Naive thymus-derived CD4-positive, alpha-beta T cell (primary cell): ENCODE data around the gene EYA3. TPM values are rescaled to one million over a fixed set of nuclear protein-coding genes. Genes with fewer than 3 reads are reported as not detected.
A peak's percentile ranks its signal among the peaks of the same experiment; 100 is the strongest.

ENCODE experiments used
- ATAC-seq: fragments of 150-1000 bp; cut with Tn5 transposase; 2 replicates; pipeline ENCODE4 v1.10.0; 2021; ENCODE audit warnings: mild to moderate bottlenecking, moderate library complexity
- CTCF ChIA-PET: fragments of 350-600 bp; sonication (Branson Sonifier 250); formaldehyde crosslinking; loops from one replicate; lab custom pipeline; 2021; ENCODE audit warnings: antibody characterized with exemption; lab: Charles Lee
- POLR2A ChIA-PET: fragments of 350-600 bp; sonication (Branson Sonifier 250); formaldehyde crosslinking; loops from one replicate; lab custom pipeline; 2021; ENCODE audit warnings: antibody characterized with exemption, inconsistent platforms; lab: Charles Lee
- DNase-seq, 9 donors: peaks; one replicate each; pipeline versions ENCODE4 v3.0.0 to v3.0.0-alpha.2; 2020 to 2022; ENCODE audit warnings: mixed read lengths in 1 of 9
- H3K27ac ChIP-seq: one replicate; pipeline ENCODE4 v1.7.0; 2013; ENCODE audit warnings: mild to moderate bottlenecking, low read depth, low read length, moderate library complexity
- H3K27me3 ChIP-seq, 2 donors: one replicate each; pipeline ENCODE4 v1.7.0; 2013; ENCODE audit warnings: low read length in 2 of 2, mild to moderate bottlenecking in 2 of 2, moderate library complexity in 2 of 2; ENCODE audit not compliant: control insufficient read depth in 2 of 2, insufficient read depth in 2 of 2
- H3K36me3 ChIP-seq, 3 experiments: 1 replicate in 2 of 3; 2 replicates in 1 of 3; pipeline ENCODE4 v1.7.0; 2013; ENCODE audit warnings: low read length in 3 of 3, mild to moderate bottlenecking in 3 of 3, moderate library complexity in 1 of 3; ENCODE audit not compliant: insufficient read depth in 3 of 3, control insufficient read depth in 2 of 3
- H3K4me1 ChIP-seq, 2 donors: one replicate each; pipeline ENCODE4 v1.7.0; 2013; ENCODE audit warnings: low read length in 2 of 2, mild to moderate bottlenecking in 2 of 2, moderate library complexity in 1 of 2; ENCODE audit not compliant: control insufficient read depth in 2 of 2, insufficient read depth in 2 of 2
- H3K4me3 ChIP-seq: 2 replicates; pipeline ENCODE4 v1.7.0; 2013; ENCODE audit warnings: mild to moderate bottlenecking, low read length
- H3K9me3 ChIP-seq, 3 experiments: 1 replicate in 2 of 3; 2 replicates in 1 of 3; pipeline ENCODE4 v1.7.0; 2013; ENCODE audit warnings: low read length in 3 of 3; ENCODE audit not compliant: control insufficient read depth in 2 of 3
- H3K27ac Mint-ChIP-seq, 9 donors: one replicate each; pipeline ENCODE4 v1.8.0; 2020 to 2022; ENCODE audit warnings: mixed read lengths in 9 of 9, mild to moderate bottlenecking in 8 of 9, moderate library complexity in 5 of 9, inconsistent platforms in 2 of 9
- H3K27me3 Mint-ChIP-seq, 5 donors: one replicate each; pipeline ENCODE4 v1.8.0; 2021 to 2022; ENCODE audit warnings: mixed read lengths in 5 of 5, mild to moderate bottlenecking in 1 of 5
- H3K36me3 Mint-ChIP-seq, 5 donors: one replicate each; pipeline ENCODE4 v1.8.0; 2020 to 2022; ENCODE audit warnings: mixed read lengths in 5 of 5, mild to moderate bottlenecking in 3 of 5, inconsistent platforms in 1 of 5
- H3K4me1 Mint-ChIP-seq, 7 donors: one replicate each; pipeline ENCODE4 v1.8.0; 2020 to 2022; ENCODE audit warnings: mixed read lengths in 7 of 7, mild to moderate bottlenecking in 3 of 7, inconsistent platforms in 1 of 7
- H3K4me3 Mint-ChIP-seq, 10 donors: one replicate each; pipeline ENCODE4 v1.8.0; 2020 to 2022; ENCODE audit warnings: mild to moderate bottlenecking in 10 of 10, mixed read lengths in 10 of 10, moderate library complexity in 6 of 10, inconsistent platforms in 2 of 10
- H3K9me3 Mint-ChIP-seq, 11 donors: one replicate each; pipeline ENCODE4 v1.8.0; 2020 to 2022; ENCODE audit warnings: mixed read lengths in 11 of 11, mild to moderate bottlenecking in 4 of 11, inconsistent platforms in 1 of 11, moderate library complexity in 1 of 11
- intact Hi-C, 2 donors: fragments of 100-400 bp; cut with micrococcal nuclease; formaldehyde crosslinking; loops; one replicate each; pipeline ENCODE4 v1.15.1; 2023
- polyA plus RNA-seq, 2 donors: library from polyadenylated mRNA; unstranded; fragments of 300-500 nt; fragmentation: Illumina TruSeq; gene quantifications; one replicate each; pipeline ENCODE4 v1.2.3, GENCODE V29; 2021
- total RNA-seq, 6 experiments: library from RNA in 5 of 6; stranded (reverse) in 5 of 6; gene quantifications; 1 replicate in 5 of 6; 2 replicates in 1 of 6; pipeline ENCODE4 v1.2.3 and lab custom pipeline; 2021 to 2026

EYA3 gene
- total and polyA plus RNA-seq, 7 experiments from 2014 or later = 4.9 to 31.7 (median 18.6) TPM

GRCh38 chr1:28132171-28133167 is 44.1 kb upstream of the EYA3 start:
- Histone ChIP-seq H3K4me3 (no peak overlapping the region), H3K4me1 (no peaks in the 10 kb centered on the region), H3K27ac (no peak overlapping the region), H3K27me3 (no peaks in the 10 kb centered on the region), H3K9me3 (no peaks in the 10 kb centered on the region), H3K36me3 (no peaks in the 10 kb centered on the region)
- Mint-ChIP-seq H3K27ac (no peak overlapping the region), H3K4me3 (no peak overlapping the region), H3K4me1 (peaks cover 0 to 15% (median 0%) of the 10 kb centered on the region in 7 donors), H3K36me3 (no peaks in the 10 kb centered on the region), H3K9me3 (peaks cover 0 to 5% (median 0%) of the 10 kb centered on the region in 11 donors), H3K27me3 (peaks cover 0 to 75% (median 5%) of the 10 kb centered on the region in 5 donors)
- DNase-seq (no peak), ATAC-seq (no peak)
- ChIA-PET CTCF (no interaction called here), POLR2A (no interaction called here)
- intact Hi-C loops = no loop called here

- Histone ChIP-seq H3K4me1 (no peaks in the 10 kb centered on the region), H3K27ac (no peak overlapping the region), H3K36me3 (no peaks in the 10 kb centered on the region), H3K4me3 (no peak overlapping the region), H3K27me3 (no peaks in the 10 kb centered on the region), H3K9me3 (no peaks in the 10 kb centered on the region)
- ChIA-PET POLR2A (no interaction called here), CTCF (no interaction called here)
- H3K36me3 Mint-ChIP-seq = no peaks in the 10 kb centered on the region
- intact Hi-C loops = no loop called here
- H3K27ac Mint-ChIP-seq = no peak overlapping the region
- peaks cover 0 to 5% (median 0%) of the 10 kb centered on the region in 11 donors for H3K9me3 Mint-ChIP-seq
- DNase-seq = no peak
- H3K4me1 Mint-ChIP-seq = peaks cover 0 to 11% (median 0%) of the 10 kb centered on the region in 7 donors
- H3K4me3 Mint-ChIP-seq = no peak overlapping the region
- H3K27me3 Mint-ChIP-seq = peaks cover 4 to 72% (median 7%) of the 10 kb centered on the region in 5 donors
- ATAC-seq = no peak
Observed at GRCh38 chr1:28130901-28131300, 42.5 kb upstream of the EYA3 start.

GRCh38 chr1:28129150-28129549 is 40.7 kb upstream of the EYA3 start:
- CTCF ChIA-PET = no interaction called here
- H3K9me3 Mint-ChIP-seq = peaks cover 0 to 5% (median 0%) of the 10 kb centered on the region in 11 donors

GRCh38 chr1:28127617-28128257 is 39.3 kb upstream of the EYA3 start:
- Mint-ChIP-seq H3K27me3 (peaks cover 5 to 65% (median 12%) of the 10 kb centered on the region in 5 donors), H3K4me3 (no peak overlapping the region), H3K27ac (no peak overlapping the region), H3K9me3 (no peaks in the 10 kb centered on the region), H3K4me1 (peaks cover 0 to 12% (median 0%) of the 10 kb centered on the region in 7 donors), H3K36me3 (no peaks in the 10 kb centered on the region)
- Histone ChIP-seq H3K4me3 (no peak overlapping the region), H3K27me3 (no peaks in the 10 kb centered on the region), H3K36me3 (no peaks in the 10 kb centered on the region), H3K9me3 (no peaks in the 10 kb centered on the region), H3K27ac (no peak overlapping the region), H3K4me1 (no peaks in the 10 kb centered on the region)
- ChIA-PET CTCF (no interaction called here), POLR2A (no interaction called here)
- ATAC-seq (no peak), DNase-seq (no peak)
- intact Hi-C loops = no loop called here

More at GRCh38 chr1:28129150-28129549, 40.7 kb upstream of the EYA3 start:
- H3K4me3 Mint-ChIP-seq = no peak overlapping the region
- H3K36me3 Mint-ChIP-seq = no peaks in the 10 kb centered on the region
- ATAC-seq = no peak
- POLR2A ChIA-PET = no interaction called here
- no peak for DNase-seq
- H3K27ac Mint-ChIP-seq = no peak overlapping the region
- H3K4me1 Mint-ChIP-seq = peaks cover 0 to 7% (median 0%) of the 10 kb centered on the region in 7 donors
- intact Hi-C loops = no loop called here
- H3K9me3 ChIP-seq = no peaks in the 10 kb centered on the region
- no peaks in the 10 kb centered on the region for H3K27me3 ChIP-seq
- H3K4me1 ChIP-seq = no peaks in the 10 kb centered on the region
- H3K27me3 Mint-ChIP-seq = peaks cover 5 to 67% (median 12%) of the 10 kb centered on the region in 5 donors
- H3K4me3 ChIP-seq = no peak overlapping the region
- H3K36me3 ChIP-seq = no peaks in the 10 kb centered on the region
- no peak overlapping the region for H3K27ac ChIP-seq

- Histone ChIP-seq H3K4me1 (no peaks in the 10 kb centered on the region), H3K4me3 (no peak overlapping the region), H3K27me3 (no peaks in the 10 kb centered on the region), H3K27ac (no peak overlapping the region), H3K9me3 (no peaks in the 10 kb centered on the region), H3K36me3 (no peaks in the 10 kb centered on the region)
- intact Hi-C loops = no loop called here
- ATAC-seq (peak; percentile 66), DNase-seq (no peak)
- H3K27ac Mint-ChIP-seq = no peak overlapping the region
- H3K4me1 Mint-ChIP-seq = peaks cover 0 to 12% (median 0%) of the 10 kb centered on the region in 7 donors
- CTCF ChIA-PET = no interaction called here
- H3K27me3 Mint-ChIP-seq = peaks cover 5 to 61% (median 12%) of the 10 kb centered on the region in 5 donors
- H3K9me3 Mint-ChIP-seq = no peaks in the 10 kb centered on the region
- POLR2A ChIA-PET = no interaction called here
- no peak overlapping the region for H3K4me3 Mint-ChIP-seq
- no peaks in the 10 kb centered on the region for H3K36me3 Mint-ChIP-seq
Observed at GRCh38 chr1:28126783-28127490, 38.5 kb upstream of the EYA3 start.

GRCh38 chr1:28126212-28126611 is 37.8 kb upstream of the EYA3 start:
- H3K4me1 Mint-ChIP-seq = peaks cover 0 to 10% (median 0%) of the 10 kb centered on the region in 7 donors
- DNase-seq = no peak
- Histone ChIP-seq H3K9me3 (no peaks in the 10 kb centered on the region), H3K4me3 (no peak overlapping the region), H3K27ac (no peak overlapping the region), H3K36me3 (no peaks in the 10 kb centered on the region), H3K4me1 (no peaks in the 10 kb centered on the region), H3K27me3 (no peaks in the 10 kb centered on the region)
- CTCF ChIA-PET = no interaction called here
- H3K27me3 Mint-ChIP-seq = peaks cover 5 to 58% (median 12%) of the 10 kb centered on the region in 5 donors
- H3K27ac Mint-ChIP-seq = no peak overlapping the region
- no peaks in the 10 kb centered on the region for H3K9me3 Mint-ChIP-seq
- intact Hi-C loops = no loop called here
- POLR2A ChIA-PET = interaction anchor here (0.6 to 0.7 kb wide), 2 partner anchors 16 to 205 kb away, joined by 4 to 7 read pairs; no protein-coding TSS in a partner anchor
- ATAC-seq = no peak
- no peaks in the 10 kb centered on the region for H3K36me3 Mint-ChIP-seq
- H3K4me3 Mint-ChIP-seq = no peak overlapping the region
